BE2C (cell line): ENCODE results near the gene QSOX2.
"Not testable (repeated sequence)": the region's sequence is repeated elsewhere in the genome, so short reads cannot be mapped to it uniquely, and the experiment has no call there.

Experiments
- DNase-seq: peaks from one replicate; pipeline ENCODE4 v3.0.0-alpha.2; 2020
- H3K27me3 ChIP-seq: fragments of 250-450 bp; sonication (Bioruptor Pico); 2 replicates; pipeline ENCODE4 v1.5.1; 2020; ENCODE audit warnings: mild to moderate bottlenecking
- H3K36me3 ChIP-seq: fragments of 250-450 bp; sonication (Bioruptor Pico); 2 replicates; pipeline ENCODE4 v1.5.1; 2020; ENCODE audit warnings: mild to moderate bottlenecking
- H3K4me1 ChIP-seq: fragments of 250-450 bp; sonication (Bioruptor Pico); 2 replicates; pipeline ENCODE4 v1.5.1; 2020
- H3K4me3 ChIP-seq: 2 replicates; pipeline ENCODE4 v1.5.1; 2011; ENCODE audit warnings: low read depth, low read length
- H3K9me3 ChIP-seq: fragments of 250-450 bp; sonication (Bioruptor Pico); 2 replicates; pipeline ENCODE4 v1.5.1; 2020
- TF ChIP-seq, protein P1 (sequence below): IDR thresholded peaks from 2 replicates; pipeline ENCODE4 v1.5.1; 2012; ENCODE audit warnings: mild to moderate bottlenecking, low read depth, low read length

The QSOX2 gene

DNA sequence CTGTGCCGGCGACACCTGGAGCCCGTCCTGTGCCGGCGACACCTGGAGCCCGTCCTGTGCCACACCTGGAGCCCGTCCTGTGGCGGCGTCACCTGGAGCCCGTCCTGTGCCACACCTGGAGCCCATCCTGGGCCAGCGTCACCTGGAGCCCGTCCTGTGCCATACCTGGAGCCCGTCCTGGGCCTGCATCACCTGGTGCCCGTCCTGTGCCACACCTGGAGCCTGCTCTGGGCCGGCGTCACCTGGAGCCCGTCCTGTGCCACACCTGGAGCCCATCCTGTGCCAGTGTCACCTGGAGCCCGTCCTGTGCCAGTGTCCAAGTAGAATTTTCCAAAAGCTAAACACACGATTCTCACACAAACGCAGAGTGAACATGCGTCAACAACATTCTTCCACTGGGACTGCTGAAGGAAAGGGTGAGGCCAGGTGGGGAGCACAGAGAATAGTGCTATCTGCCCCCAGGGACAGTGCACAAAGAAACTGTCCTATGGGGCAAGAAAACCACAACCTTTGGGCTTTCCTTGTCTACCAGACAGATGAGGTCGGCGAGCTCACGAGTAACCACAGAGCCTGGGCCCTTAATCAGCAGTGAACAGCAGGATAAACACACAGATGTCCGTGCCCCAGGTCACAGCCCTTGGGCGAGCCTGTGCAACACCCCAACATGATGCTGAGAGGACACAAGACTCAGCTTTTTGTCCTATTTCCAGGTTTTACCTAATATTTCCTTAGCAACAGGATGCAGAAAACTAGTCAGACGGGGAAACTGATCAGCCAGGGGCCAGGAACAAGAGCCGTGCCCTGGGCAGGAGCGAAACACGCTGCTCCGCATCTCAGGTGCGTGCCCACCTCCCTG is 7.9 kb downstream of the QSOX2 start:
- TF ChIP-seq, protein P1, sequence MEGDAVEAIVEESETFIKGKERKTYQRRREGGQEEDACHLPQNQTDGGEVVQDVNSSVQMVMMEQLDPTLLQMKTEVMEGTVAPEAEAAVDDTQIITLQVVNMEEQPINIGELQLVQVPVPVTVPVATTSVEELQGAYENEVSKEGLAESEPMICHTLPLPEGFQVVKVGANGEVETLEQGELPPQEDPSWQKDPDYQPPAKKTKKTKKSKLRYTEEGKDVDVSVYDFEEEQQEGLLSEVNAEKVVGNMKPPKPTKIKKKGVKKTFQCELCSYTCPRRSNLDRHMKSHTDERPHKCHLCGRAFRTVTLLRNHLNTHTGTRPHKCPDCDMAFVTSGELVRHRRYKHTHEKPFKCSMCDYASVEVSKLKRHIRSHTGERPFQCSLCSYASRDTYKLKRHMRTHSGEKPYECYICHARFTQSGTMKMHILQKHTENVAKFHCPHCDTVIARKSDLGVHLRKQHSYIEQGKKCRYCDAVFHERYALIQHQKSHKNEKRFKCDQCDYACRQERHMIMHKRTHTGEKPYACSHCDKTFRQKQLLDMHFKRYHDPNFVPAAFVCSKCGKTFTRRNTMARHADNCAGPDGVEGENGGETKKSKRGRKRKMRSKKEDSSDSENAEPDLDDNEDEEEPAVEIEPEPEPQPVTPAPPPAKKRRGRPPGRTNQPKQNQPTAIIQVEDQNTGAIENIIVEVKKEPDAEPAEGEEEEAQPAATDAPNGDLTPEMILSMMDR, result no peak
- H3K27me3 ChIP-seq, result no peaks in the 10 kb centered on the region
- peaks cover 5% of the 10 kb centered on the region for H3K4me1 ChIP-seq
- H3K36me3 ChIP-seq, result peaks cover 57% of the 10 kb centered on the region
- H3K4me3 ChIP-seq, result no peak overlapping the region
- no peak for DNase-seq
- no peaks in the 10 kb centered on the region for H3K9me3 ChIP-seq

DNA sequence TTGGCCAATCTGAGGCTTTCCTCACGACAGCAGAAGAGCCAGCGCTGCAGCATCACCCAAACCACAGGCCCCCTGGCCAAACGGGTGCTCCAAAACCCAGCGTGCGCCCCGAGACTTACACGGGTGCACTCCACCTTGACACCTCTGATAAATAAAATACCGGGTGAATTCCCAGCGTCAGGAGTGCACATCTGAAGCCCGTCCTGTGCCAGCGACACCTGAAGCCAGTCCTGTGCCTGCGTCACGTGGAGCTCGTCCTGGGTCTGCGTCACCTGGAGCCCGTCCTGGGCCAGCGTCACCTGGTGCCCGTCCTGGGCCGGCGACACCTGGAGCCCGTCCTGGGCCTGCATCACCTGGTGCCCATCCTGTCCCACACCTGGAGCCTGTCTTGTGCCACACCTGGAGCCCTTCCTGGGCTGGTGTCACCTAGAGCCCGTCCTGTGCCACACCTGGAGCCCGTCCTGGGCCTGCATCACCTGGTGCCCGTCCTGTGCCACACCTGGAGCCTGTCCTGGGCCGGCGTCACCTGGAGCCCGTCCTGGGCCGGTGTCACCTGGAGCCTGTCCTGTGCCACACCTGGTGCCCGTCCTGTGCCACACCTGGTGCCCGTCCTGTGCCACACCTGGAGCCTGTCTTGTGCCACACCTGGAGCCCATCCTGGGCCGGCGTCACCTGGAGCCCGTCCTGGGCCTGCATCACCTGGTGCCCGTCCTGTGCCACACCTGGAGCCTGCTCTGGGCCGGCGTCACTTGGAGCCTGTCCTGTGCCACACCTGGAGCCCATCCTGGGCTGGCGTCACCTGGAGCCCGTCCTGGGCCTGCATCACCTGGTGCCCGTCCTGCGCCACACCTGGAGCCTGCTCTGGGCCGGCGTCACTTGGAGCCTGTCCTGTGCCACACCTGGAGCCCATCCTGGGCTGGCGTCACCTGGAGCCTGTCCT is 8.9 kb downstream of the QSOX2 start:
- not testable (repeated sequence) for H3K27me3 ChIP-seq, H3K9me3 ChIP-seq, H3K4me3 ChIP-seq, DNase-seq, H3K4me1 ChIP-seq
- H3K36me3 ChIP-seq, result peaks cover 60% of the 10 kb centered on the region

DNA sequence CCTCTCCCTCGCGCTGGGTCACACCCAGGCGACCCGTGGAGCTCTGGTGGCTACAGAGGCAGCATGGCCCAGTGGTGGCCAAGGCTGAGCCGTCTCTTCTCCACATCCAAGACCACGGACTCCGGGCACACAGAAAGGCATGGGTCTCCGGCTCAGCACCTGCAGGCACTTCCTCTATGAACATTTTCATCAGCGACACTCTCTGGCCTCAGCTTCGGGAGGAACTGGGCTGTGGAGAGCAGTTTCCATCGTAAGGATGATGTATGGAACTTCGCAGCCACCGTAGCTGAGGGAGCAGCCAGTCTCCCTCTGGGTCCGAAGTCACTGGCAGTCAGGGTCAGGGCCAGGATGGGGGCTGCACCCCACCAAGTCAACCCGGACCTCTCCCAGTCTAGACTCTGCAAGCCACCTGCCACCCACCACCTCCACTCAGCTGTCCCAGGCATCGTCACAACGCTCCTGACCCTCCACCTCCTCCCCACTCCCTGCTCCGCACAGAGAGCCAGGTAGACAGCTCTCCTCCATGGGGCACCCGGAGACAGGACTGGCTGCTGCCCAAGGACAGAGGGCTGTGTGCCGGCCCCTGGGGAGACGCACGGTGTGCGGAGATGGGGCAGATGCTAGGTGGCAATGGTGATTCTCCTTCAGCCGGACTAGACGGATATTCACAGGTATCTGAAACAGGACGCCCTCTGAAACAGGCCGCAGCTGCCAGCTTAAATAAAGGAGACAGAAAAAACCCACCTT is 9.7 kb downstream of the QSOX2 start:
- H3K4me1 ChIP-seq, result peaks cover 5% of the 10 kb centered on the region
- H3K27me3 ChIP-seq, result no peaks in the 10 kb centered on the region
- TF ChIP-seq, protein P1, result no peak
- no peak overlapping the region for H3K4me3 ChIP-seq
- no peak for DNase-seq
- H3K36me3 ChIP-seq, result peaks cover 53% of the 10 kb centered on the region
- H3K9me3 ChIP-seq, result no peaks in the 10 kb centered on the region

DNA sequence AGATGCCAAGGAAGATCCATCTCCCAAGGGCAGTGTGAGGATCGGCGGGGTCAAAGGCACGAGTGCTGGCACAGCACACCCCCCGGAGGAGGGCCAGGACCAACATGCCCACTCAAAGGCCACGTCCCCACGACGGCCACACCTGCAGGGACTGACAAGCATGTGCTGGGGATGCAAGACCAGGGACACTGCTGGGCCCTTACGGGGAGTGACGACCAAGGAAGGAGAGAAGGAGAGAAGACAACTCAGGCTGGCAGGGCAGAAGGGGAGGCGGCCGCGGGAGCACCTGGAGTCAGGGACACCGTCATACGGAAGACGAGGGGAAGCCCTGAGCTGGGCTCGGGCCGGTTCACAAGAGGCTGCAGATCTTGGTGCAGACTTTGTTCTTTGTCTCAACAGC is 10.4 kb downstream of the QSOX2 start:
- no peak for DNase-seq
- Histone ChIP-seq H3K36me3 (peaks cover 50% of the 10 kb centered on the region), H3K4me1 (peaks cover 5% of the 10 kb centered on the region), H3K4me3 (no peak overlapping the region), H3K27me3 (no peaks in the 10 kb centered on the region), H3K9me3 (no peaks in the 10 kb centered on the region)
- TF ChIP-seq, protein P1, result no peak

DNA sequence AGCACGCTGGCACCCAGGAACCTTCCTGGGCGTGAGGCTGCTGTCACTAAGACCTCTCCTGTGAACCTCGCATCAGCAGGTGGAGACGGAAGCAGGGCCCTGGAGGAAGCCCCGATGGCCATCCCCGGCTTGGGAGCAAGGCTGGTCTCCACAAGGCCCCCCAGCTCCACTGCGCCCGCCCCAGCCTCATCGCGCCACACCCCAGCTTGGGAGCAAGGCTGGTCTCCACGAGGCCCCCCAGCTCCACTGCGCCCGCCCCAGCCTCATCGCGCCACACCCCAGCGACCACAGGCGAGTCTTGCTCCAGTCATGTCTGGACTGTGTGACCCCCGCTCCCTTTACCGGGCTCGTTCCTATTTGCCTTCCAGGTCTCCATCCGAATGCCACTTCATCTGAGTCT is 11.0 kb downstream of the QSOX2 start:
- peaks cover 2% of the 10 kb centered on the region for H3K4me1 ChIP-seq
- TF ChIP-seq, protein P1, result no peak
- no peaks in the 10 kb centered on the region for H3K27me3 ChIP-seq
- DNase-seq, result no peak
- H3K4me3 ChIP-seq, result no peak overlapping the region
- peaks cover 49% of the 10 kb centered on the region for H3K36me3 ChIP-seq
- no peaks in the 10 kb centered on the region for H3K9me3 ChIP-seq

DNA sequence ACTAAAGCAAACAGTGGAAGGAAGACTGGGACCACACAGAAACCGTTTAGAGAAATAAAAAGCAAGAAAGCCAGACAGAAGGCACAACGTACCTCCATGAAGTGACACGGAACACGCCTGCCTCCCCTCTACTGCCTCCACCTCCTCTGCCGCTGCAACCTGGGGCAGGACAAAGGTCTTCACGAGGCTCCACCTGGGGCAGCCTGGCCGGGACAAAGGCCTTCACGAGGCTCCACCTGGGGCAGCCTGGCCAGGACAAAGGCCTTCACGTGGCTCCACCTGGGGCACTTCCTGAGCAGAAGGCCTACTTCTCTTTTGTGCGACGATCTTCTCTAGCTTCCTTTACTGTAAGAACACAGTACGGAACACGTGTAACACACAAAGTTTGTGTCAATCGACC is 11.7 kb downstream of the QSOX2 start:
- no peaks in the 10 kb centered on the region for H3K27me3 ChIP-seq
- no peaks in the 10 kb centered on the region; the same call in 1 of the 2 replicates for H3K4me1 ChIP-seq
- no peak for DNase-seq
- peaks cover 46% of the 10 kb centered on the region for H3K36me3 ChIP-seq
- H3K4me3 ChIP-seq, result no peak overlapping the region
- H3K9me3 ChIP-seq, result no peaks in the 10 kb centered on the region
- TF ChIP-seq, protein P1, result no peak
